Choroid plexus epithelial cell (primary cell): Measurements from ENCODE around the gene GNL2.

Source experiments
- DNase-seq: peaks from one replicate; pipeline ENCODE4 v3.0.0-alpha.2; 2010; ENCODE audit warnings: low read depth
- H3K4me3 ChIP-seq: 2 replicates; pipeline ENCODE4 v1.5.1; 2011; ENCODE audit warnings: low read depth, mild to moderate bottlenecking, control low read depth, low read length, moderate library complexity
- CTCF ChIP-seq: conservative IDR thresholded peaks from 2 replicates; pipeline ENCODE4 v1.5.1; 2011; ENCODE audit warnings: low read depth, mild to moderate bottlenecking, control low read depth, inconsistent platforms, low read length, moderate library complexity

Gene GNL2

GRCh38 chr1:37595440-37596181 is at the start of gene GNL2:
GNL2 (minus strand) TSS chr1:37595937; CDS start chr1:37595822, 115 bp downstream.
- peak within 1 kb of the TSS; percentile 99 for H3K4me3 ChIP-seq
- DNase-seq, result peak; percentile 96
- TF ChIP-seq CTCF, result no peak

- no peak for DNase-seq
- TF ChIP-seq CTCF, result no peak
- no peak overlapping the region for H3K4me3 ChIP-seq
Observed at GRCh38 chr1:37641059-37641458, 45.3 kb upstream of the GNL2 start.

GRCh38 chr1:37636435-37636834 is 40.7 kb upstream of the GNL2 start:
- no peak for TF ChIP-seq CTCF
- DNase-seq, result no peak
- no peak overlapping the region for H3K4me3 ChIP-seq

- no peak for TF ChIP-seq CTCF
- H3K4me3 ChIP-seq, result no peak overlapping the region
- DNase-seq, result no peak
Observed at GRCh38 chr1:37634992-37635902, 39.5 kb upstream of the GNL2 start.

GRCh38 chr1:37634244-37634991 is 38.7 kb upstream of the GNL2 start, which contains the start of gene RSPO1:
RSPO1 (minus strand) TSS chr1:37634892; CDS start chr1:37629661, 5,231 bp downstream.
- DNase-seq, result peak; percentile 8
- no peak for TF ChIP-seq CTCF
- H3K4me3 ChIP-seq, result no peak within 1 kb of the TSS

GRCh38 chr1:37633938-37634243 is 38.2 kb upstream of the GNL2 start:
- H3K4me3 ChIP-seq, result no peak overlapping the region
- no peak for TF ChIP-seq CTCF
- no peak for DNase-seq
